ENCODE data around the gene PIGBOS1.

Gene PIGBOS1, protein sequence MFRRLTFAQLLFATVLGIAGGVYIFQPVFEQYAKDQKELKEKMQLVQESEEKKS

DNA sequence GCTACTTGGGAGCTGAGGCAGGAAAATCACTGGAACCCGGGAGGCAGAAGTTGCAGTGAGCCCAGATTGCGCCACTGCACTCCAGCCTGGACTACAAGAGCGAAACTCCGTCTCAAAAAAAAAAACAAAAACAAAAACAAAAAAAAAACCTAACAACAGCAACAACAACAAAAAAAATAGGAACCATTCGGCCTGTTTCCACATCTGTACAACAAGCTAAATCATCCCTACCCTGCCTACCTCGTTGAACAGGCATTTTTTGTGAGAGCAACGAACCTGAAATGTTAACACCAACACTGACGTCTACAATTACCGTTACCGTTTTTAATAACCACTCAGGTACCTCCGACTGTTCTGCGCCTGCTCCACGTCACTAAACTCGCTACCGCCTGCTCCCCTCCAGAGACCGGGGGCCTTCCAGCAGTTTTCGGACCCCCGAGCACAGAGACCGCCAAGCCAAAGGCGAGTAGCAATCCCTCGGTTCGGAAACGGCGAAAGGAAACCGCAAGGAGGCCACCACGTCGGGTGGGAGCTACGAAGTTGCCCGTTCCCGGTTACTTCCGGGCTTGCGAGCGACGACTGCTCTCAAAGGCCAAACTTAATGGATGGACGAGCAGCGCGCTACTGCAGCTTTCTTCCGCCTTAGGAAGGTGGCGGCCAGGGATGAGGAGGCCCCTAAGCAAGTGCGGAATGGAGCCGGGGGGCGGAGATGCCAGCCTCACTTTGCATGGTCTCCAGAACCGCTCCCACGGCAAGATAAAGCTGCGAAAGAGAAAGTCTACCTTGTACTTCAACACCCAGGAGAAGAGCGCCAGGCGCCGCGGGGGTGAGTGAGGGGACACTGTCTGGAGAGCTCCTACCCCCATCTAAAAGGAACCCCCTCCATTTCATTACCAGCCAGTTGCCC lies at the start of gene PIGBOS1, which contains the start of gene PIGB:
Gene PIGBOS1 (minus strand): TSS at position 536 of the 907 bp plus-strand sequence. CDS start 1,331 bp downstream, outside the sequence.
Gene PIGB (plus strand): TSS at position 635 of the 907 bp plus-strand sequence. CDS start 29 bp downstream, at position 664.
- TF ChIP-seq, protein P1, sequence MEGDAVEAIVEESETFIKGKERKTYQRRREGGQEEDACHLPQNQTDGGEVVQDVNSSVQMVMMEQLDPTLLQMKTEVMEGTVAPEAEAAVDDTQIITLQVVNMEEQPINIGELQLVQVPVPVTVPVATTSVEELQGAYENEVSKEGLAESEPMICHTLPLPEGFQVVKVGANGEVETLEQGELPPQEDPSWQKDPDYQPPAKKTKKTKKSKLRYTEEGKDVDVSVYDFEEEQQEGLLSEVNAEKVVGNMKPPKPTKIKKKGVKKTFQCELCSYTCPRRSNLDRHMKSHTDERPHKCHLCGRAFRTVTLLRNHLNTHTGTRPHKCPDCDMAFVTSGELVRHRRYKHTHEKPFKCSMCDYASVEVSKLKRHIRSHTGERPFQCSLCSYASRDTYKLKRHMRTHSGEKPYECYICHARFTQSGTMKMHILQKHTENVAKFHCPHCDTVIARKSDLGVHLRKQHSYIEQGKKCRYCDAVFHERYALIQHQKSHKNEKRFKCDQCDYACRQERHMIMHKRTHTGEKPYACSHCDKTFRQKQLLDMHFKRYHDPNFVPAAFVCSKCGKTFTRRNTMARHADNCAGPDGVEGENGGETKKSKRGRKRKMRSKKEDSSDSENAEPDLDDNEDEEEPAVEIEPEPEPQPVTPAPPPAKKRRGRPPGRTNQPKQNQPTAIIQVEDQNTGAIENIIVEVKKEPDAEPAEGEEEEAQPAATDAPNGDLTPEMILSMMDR (IDR thresholded peaks at IDR 0.05): no peak

DNA sequence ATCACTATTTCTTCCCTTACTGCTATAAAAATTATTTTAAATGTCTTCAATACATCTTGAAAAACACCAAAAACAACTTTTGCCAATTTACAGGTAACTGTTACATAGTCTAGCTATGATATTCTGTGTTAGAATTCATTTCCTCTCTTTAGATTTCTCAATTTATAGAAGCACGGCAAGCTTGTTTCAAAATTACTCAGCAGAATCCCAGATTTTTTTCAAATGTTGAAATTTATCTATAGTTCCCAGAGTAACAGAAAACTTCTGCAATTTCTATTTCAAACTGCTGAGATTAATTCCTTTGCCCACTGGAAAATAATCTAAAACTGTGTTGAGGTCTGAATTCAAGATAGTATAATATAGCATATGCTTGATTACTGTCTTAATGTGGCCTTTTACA lies 48.1 kb upstream of the PIGBOS1 start:
- TF ChIP-seq, protein P1 (IDR thresholded peaks at IDR 0.05): no peak

DNA sequence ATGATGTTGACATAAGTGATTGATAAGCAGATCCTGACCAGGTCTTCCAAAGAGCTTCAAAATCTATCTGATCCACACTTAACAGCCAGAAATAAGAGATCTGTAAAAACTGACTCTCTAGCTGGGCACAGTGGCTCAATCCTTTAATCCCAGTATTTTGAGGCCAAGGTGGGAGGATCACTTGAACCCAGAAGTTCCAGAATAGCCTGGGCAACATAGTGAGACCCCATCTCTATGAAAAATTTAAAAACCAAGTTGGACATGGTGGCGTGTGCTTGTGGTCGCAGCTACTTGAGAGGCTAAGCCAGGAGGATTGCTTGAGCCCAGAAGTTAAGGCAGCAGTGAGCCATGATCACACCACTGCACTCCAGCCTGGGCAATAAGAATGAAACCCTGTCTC lies 43.7 kb upstream of the PIGBOS1 start:
- TF ChIP-seq, protein P1 (IDR thresholded peaks at IDR 0.05): no peak

DNA sequence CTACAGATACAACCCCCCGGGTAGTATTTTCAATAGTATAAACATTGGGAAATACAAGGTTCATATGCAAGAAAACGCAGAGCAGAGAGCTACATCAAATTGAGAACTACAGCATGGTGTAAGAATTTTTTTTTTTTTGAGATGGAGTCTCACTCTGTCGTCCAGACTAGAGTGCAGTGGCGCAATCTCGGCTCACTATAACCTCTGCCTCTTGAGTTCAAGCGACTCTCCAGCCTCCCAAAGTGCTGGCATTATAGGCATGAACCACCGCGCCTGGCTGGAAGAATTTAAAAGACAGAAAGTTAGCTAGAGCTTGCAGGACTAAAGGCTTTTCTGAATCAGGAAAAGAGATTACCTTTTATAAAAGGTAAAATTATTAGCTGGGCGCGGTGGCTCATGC lies 42.1 kb upstream of the PIGBOS1 start:
- TF ChIP-seq, protein P1 (IDR thresholded peaks at IDR 0.05): no peak

DNA sequence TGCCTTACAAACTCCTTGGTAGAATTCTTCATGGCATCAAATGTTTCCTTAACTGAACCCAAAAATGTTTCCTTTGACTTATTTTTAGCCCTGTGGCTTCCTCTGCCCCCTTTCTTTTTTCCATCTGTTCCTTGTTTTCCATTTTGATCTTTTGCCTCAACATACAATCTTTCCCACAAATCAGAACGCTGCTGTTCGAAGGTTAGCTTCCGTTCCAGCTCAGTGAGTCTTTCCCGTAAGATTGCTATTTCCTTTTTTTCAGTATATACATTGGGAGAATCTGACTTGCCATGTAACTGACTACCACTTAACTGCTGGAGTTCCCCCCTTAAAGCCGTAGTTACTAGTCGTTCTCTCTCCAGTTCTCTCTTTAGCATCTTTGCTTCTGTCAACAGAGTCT lies 41.3 kb upstream of the PIGBOS1 start:
- TF ChIP-seq, protein P1 (IDR thresholded peaks at IDR 0.05): no peak

DNA sequence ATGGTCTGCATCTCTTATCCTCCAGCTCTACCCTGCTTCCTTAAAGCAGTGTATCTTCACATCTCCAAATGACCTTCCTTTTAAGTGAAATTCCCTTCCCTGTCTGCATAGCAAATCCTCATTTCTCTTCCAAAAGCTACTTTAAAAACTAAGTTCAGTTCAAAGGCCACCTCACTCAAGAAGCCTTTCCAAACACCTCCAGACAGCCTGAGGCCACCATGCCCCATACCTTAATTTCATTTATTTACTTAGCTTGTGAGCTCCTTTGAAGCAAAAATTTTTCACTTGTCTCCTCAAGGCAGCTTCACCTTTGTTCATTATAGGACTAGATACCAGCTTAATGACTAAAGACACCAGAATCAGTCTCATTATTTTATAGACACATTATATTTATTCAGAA lies 39.5 kb upstream of the PIGBOS1 start:
- TF ChIP-seq, protein P1 (IDR thresholded peaks at IDR 0.05): no peak

DNA sequence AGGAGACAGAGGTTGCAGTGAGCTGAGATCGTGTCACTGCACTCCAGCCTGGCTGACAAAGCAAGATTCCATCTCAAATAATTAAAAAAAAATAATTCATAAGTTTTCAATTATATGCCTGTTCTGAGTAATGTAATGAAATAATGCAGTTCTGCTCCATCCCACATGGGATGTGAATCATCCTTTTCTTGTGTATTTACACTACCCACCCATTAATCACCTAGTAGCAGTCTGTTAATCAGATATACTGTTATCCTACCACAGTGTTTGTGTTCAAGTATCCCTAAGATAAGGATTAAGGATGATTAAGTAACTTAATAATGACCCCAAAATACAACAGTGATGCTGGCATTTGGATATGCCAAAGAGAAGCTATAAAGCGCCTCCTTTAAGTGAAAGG lies 38.9 kb upstream of the PIGBOS1 start:
- TF ChIP-seq, protein P1 (IDR thresholded peaks at IDR 0.05): no peak

All from LNCAP (cell line).